ENCODE data around the gene CNDP1.
"Not testable (repeated sequence)": the region's sequence is repeated elsewhere in the genome, so short reads cannot be mapped to it uniquely, and the experiment has no call there.

The CNDP1 gene

DNA sequence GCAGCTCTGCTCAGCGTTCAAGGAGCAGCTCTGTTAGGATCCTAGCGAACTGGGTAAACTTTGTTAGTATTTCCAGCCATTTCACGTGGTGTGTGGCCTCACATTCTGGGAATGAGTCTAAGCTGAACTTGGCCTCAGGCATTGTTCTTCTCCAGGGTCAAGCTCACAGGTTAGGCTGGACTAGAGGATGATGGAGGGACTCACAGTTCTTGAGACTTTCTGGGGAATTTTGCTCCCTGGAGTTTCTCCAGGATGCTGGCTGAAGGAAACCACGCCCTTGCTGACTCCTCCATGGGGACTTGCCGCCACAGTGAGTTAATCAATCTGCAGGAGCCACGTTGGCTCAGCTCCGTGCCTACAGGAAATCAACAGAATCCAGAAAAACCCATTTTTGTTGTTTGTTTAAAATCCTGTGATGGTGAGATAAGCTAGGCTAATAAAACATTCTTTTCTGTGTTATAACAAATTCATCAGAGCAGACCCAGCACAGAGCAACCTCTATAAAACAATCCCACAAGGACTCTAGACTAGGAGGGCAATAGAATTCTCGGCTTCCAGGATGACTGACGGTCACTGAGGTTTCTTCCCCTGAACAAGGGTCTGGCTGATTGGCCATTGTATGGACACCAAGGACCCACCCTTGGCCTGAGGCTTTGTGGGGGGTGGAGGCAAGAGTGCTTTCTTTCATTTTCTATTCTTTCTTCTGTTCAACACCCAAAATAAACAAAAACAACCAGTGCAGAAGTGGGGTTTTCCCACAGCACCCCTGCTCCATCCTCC is 12.6 kb downstream of the CNDP1 start:
- DNase-seq = no peak

DNA sequence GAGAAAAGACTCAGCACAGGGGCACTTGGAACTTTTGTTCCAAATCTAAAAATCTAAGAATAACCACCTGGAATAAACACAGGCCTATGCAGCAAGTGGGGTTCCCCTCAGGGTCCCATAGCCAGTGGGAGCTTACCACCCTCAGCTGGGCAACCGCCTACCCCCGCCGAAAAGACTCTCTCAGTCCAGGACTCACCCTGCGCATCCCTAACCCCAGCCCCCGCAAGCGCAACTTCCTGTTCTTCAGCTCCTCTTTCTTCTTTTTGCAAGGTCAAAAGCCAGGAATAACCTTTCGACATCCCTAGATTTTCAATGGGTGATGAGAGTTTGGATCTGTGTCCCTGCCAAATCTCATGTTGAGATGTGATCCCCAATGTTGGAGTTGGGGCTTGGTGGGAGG is 13.6 kb downstream of the CNDP1 start:
- no peak for DNase-seq

DNA sequence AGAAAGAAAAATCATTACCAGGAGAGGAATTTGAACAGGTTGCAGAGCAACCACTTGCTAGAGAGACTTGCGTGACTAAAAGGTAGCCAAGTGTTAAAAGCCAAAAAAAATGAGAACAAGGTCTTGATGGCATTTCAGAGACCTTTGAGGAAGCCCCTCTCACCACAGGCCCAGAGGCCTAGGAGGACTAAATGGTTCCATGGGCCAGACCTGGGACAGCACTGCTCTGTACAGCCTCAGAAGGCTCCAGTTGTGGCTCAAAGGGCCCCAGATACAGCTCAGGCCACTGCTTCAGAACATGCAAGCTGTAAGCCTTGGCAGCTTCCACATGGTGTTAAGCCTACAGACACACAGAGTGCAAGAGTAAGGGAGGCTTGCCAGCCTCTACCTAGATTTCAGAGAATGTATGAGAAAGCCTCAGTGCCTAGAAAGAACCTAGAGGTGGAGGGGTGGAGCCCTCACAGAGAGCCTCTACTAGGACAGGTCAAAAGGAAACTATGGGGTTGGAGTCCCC is 15.3 kb downstream of the CNDP1 start:
- no peak for DNase-seq

DNA sequence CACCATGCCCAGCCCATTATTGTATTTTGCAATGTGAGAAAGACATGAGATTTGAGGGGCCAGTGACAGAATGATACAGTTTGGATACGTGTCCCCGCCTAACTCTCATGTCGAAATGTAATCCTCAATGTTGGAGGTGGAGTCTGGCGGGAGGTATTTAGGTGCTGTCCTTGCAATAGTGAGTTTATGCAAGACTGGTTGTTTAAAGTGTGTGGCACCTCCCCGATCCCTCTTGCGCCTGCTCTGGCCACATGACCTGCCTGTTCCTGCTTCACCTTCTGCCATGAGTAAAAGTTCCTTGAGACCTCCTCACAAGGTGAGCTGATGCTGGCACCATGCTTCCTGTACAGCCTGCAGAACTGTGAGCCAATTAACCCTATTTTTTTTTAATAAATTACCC is 16.6 kb downstream of the CNDP1 start:
- DNase-seq = no peak

DNA sequence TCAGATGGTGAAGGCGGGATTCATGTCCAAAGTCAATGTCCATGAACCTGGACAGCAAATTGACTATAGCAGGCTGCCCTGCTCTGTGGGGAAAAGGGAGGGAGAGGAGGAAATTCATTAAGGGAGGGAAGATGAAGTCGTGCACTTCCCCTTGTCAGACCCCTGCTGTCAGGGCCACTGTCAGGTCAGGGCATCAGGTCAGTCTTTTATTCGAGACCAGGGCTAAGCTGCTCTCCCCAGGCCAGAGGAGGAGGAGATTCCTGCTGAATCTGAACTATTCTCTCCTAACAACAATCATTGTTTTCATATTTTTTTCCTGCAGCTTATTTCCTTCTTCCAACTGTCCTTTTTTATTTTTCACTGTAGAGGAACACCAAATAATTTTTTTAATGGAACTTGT is 17.2 kb downstream of the CNDP1 start:
- no peak for DNase-seq

DNA sequence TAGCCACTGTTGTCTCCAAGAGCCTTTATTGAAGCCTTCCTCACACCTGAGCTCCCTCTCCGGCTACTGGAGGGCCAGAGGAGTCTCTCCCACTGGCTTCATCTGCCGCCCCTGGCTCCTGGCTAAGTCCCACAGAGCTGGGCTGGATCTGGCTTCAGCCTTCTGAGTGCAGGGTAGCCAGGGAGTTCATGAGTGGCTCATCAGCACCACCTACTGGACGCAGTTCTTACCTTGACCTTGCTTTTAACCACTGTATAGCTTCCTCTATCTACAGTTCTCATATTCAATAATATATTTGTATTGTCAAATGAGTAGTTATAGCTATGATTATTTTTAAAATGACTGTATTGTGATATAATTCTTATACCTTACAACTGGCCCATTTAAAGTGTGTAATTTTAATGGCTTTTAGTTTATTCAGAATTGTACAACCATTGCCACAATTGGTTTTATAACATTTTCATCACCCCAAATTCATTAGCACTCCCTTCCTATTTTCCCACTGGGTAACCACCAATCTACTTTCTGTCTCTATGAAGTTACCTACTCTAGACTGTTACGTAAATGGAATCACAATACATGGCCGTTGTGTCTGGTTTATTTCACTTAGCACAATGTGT is 17.7 kb downstream of the CNDP1 start:
- peak; percentile 47 for DNase-seq

DNA sequence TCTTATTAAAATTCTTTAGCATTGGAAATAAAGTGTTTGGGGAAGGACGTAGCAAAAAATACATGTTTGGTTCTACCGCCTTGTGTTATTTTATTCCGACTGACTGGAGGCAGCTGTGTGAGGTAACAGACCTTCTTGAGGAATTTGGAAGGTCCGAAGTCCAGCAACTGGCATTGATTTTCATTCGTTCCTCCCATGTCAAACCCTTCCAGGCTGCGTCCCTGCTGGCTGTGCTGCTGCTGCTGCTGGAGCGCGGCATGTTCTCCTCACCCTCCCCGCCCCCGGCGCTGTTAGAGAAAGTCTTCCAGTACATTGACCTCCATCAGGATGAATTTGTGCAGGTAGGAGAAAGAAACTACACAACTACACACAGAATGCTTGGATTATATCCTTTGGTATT is 21.8 kb downstream of the CNDP1 start:
- DNase-seq = no peak

DNA sequence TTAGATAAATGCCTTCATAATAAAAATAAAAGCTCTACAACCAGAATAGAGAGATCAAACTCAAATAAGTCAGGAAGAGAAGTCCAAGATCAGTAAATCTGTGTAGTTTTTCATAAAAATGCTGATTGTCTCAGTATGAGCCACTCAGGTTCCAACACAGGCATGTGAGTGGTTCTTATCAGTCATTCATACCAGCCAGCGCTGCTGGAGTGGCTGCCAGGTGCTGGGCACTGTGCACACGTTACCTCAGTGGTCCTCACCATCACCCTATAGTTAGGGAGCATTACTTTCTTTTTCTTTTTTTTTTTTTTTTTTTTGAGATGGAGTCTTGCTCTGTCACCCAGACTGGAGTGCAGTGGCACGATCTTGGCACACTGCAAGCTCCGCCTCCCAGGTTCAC is 23.8 kb downstream of the CNDP1 start:
- no peak for DNase-seq

DNA sequence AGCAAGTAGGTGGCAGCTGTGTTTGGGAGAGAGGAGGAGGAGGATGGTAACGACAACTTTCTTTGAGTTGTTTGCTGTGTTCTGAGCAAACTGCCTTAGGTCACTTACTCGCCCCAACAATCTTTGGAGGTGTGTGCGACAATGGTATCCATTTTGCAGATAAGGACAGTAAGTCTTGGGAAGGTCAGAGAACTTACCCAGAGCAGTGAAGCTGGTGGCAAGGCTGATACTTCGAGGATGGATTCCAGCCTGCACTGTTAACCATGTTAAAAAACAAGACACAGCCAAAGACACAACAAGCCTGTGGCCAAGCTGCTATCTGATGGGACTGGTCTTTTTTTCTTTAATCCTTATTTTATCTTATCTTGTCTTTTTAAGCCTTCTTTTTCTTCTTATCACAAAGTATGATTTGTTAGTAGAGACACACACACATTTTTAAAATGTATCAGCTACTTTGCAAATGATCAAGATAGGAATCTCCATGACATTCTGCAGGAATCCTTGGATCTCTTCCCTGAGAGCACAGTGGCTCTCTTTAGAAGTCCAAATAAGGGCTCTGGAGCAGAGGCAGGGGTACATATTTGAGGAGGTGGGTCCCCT is 27.9 kb downstream of the CNDP1 start:
- DNase-seq = no peak

DNA sequence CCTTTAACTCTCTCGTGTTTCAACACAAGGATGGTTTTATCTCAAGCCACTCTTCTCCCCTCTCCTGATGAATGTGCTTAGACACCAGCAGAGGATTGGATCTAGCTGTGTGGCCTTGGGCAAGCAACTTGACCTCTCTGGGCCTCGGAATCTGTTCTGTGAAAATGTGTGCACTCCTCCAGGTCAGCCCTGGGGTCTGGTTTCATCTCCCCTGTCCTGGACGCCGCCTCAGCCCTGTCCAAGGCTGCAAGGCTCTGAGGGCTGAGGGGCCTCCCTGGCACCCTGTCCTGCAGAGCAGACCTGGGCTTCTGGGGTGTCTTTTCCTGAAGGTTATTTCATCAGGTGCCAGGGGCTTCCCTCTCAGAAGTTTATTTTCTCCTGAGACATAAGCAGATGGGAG is 28.5 kb downstream of the CNDP1 start:
- DNase-seq = no peak

DNA sequence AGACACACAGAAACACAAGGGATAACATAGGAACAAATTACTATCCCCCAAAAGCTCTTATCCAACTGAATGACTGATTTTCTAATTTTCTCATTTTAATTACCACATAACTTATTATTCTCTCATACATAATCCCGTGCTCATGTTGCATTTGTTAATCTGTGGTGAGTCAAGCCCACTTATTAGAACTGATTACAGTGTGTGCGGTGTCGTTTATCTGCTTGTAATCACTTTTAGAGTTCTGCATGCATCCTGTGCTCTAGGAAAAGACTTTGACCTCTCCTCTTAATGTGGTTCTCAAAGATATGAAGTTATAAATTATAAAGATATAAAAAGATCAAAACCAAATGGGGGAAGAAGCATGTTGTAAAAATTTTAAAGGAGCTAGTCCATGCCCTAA is 29.7 kb downstream of the CNDP1 start:
- no peak for DNase-seq

DNA sequence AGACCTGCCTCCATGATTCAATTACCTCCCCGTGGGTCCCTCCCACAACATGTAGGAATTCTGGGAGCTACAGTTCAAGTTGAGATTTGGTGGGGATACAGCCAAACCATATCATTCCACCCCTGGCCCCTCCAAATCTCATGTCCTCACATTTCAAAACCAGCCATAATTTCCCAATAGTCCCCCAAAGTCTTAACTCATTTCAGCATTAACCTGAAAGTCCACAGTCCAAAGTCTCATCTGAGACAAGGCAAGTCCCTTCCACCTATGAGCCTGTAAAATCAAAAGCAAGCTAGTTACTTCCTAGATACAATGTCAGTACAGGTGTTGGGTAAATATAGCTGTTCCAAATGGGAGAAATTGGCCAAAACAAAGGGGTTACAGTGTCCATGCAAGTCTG is 30.9 kb downstream of the CNDP1 start:
- not testable (repeated sequence) for DNase-seq

DNA sequence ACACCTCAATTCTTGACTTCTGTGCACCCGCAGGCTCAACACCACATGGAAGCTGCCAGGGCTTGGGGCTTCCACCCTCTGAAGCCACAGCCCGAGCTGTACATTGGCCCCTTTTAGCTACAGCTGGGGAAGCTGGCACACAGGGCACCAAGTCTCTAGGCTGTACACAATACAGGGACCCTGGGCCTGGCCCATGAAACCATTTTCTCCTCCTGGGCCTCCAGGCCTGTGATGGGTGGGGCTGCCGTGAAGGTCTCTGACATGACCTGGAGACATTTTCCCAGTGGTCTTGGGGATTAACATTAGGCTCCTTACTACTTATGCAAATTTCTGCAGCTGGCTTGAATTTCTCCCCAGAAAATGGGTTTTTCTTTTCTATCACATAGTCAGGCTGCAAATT is 31.7 kb downstream of the CNDP1 start:
- not testable (repeated sequence) for DNase-seq

DNA sequence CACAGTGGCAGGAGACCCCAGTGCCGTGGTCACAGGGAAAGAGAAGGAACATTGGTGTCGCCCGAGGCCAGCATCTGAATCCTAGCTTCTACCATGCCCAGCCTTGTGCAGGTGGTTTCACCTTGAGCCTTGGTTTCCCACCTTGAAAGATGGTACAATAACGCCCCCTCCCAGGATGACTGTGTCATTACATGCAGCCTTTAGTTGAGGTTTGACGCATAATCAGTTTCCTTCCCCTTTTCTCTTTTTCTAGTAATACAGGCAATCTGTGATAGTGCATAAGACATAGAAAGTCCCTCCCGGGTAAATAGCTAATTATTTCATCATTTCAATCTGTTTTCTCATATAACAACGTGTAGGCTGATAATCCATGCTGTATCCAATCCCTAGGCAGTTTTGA is 33.5 kb downstream of the CNDP1 start:
- DNase-seq = no peak

DNA sequence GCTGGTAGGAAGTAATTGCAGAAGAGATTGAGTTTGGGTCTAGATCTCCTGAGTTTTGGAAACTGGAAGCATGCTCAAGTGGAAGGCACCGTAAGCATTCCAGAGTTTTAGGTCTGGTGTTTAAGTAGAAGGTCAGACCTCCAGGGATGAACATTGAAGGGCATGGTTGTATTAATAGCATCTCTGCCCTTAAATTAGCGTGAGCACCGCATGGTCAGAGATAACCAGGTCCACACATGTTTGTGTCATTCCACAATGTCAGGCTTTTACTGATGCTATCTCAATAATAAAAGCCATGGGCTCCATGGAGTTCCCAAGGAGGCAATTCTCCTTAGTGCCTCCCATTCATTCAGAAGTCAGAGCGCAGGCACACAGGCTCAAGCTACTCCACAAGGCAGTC is 35.1 kb downstream of the CNDP1 start:
- no peak for DNase-seq

DNA sequence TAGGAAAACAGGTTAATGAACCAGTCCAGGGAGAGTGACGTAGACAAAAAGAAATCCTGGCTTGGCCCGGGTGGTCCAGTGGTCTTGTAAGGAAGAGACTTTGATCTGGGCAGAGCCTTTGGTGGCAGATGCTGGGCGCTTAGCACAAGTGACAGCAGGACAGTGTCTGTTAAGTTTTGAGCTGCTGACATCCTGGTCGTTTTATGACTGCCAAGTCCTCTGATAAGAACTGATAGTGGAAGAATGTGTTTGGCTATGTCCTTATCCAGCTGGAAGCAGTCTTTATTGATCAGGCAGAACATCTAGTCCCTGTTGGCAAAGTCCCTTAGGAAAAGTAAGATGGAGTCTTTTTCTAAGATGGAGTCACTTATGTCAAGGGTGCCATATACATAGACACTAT is 36.0 kb downstream of the CNDP1 start:
- no peak for DNase-seq

DNA sequence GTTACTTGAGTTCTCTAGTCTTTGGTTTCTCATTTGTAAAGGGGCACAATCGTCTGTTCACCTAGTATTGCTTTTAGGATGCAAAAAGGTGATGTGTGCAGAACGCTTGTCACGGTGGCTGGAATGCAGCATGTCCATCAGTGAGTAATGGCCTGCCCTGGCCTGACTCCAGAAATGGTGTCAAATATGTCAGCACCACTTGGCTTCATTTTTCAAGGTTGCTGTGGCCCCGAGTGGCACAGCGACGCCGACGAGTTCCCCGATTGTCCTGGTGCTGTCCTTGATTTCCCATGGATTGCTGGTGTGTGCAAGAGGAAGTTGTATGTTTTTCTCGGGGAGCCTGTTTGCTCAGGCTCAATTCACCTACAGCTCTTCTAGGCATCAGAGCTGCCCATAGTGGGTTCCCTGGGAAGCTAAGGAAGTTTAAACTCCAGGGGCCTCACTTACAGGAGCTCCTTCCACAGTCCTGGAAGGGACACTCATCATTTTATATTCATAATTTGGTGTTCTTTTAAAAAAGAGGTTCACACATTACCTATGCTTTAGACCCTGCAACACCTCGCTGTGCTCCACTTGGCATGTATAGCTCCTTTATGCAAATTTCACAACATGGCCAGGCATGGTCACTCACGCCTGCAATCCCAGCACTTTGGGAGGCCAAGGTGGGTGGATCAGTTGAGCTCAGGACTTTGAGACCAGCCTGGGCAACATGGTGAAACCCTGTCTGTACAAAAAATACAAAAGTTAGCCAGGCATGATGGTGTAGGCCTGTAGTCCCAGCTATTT is 37.8 kb downstream of the CNDP1 start:
- no peak for DNase-seq

DNA sequence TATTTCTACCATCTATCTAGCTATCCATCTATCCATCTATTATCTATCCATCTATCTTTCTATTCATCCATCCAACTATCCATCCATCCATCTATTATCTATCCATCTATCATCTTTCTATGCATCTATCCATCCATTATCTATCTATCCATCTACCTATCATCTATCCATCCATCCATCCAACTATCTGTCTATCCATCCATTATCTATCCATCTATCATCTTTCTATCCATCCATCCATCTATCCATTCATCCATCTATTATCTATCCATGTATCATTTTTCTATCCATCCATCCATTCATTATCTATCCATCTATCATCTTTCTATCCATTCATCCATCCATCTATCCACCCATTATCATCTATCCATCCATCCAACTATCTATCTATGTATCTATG is 38.8 kb downstream of the CNDP1 start:
- DNase-seq = no peak

DNA sequence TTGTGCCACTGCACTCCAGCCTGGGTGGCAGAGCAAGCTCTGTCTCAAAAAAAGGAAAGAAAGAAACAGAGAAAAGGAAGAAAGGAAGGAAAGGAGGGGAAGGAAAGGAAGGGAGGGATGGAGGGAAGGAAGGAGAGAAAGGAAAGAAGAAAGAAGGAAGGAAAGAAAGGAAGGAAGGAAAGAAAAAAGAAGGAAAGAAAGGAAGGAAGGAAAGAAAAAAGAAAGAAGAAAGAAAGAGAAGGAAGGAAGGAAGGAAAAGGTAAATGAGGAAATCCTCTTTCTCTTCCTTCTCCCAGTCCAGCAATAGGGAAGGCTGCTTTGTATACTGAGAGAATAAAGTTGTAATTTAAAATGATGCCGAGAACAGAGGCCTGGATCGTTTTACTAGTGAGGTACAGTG is 40.6 kb downstream of the CNDP1 start:
- no peak for DNase-seq

DNA sequence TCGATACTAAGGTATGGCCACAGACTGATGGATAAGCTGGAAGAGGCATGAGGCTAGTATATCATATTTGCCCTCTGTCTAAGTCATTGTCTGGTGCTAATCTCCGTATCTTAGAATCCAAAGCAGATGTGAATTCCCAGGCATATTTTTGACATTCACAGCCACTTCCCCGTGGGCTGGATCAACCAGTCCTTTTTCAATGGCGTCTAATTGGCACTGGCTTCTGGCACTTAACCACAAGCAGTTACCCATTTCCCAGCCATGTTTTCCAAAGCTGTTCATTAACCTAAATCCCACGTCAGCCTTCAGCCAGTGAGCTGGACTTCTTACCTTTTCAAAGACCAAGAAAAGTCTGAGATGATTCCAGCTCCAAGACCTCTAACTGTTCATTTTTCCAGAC is 42.7 kb downstream of the CNDP1 start:
- no peak for DNase-seq

DNA sequence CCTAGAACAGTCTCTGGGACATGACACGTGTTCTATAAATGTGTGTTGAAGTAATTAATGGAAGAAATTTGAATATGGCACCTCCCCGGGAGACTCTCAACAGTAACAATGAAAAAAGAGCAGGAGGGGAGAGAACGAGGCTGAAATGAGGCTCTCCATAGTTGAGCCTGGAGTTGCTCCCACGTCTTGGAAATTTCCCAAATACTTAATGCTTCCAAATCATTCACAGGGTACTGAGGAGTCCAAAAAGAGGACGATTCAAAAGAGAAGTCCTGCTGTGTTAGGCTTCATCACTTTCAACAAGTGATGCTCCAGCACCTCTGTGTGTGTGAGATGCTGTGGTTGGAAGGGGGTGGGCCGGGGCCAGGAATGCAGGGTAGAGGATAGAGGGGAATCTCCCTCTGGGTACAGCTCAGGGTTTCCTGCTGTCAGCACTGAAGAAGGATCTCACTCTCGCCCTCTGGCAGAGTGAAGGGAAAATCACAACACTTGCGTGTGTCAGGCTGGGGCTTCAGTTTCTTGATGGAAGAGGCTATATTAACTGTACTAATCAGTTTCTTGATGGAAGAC is 45.3 kb downstream of the CNDP1 start:
- no peak for DNase-seq

DNA sequence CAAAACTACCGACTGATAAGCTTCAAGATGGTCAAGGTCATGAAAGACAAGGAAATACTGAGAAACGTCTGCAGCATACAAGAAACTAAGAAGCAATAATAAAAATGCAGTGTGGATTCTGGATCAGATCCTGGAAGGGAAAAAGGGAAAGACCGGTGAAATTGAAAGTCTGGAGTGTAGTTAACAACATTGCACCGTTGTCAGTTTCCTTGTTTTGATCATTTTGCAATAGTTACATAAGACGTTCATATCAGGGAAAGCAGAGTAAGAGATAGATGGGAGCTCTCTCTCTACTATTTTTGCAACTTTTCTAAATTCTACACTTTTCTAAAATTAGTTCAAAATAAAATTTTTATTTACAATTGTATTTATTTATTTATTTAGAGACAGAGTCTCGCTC is 48.3 kb downstream of the CNDP1 start:
- no peak for DNase-seq

DNA sequence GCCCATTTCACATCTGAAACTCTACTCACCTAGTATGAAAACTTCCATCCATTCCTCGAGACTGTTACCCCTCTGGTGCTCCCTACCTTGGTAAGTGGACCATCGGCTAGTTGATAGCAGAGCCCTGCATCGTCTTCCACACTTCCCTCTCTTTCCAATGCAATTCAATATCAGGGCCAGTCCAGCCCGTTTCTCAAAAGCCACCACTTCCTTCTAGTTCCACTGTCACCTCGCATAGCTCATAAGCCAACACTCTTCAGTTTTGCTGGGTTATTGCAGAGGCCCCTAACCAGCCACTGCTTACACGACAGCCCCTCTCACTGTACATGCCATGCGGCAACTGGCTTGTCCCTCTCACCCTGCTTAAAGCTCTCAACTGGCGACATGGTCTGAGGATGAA is 53.1 kb downstream of the CNDP1 start:
- no peak for DNase-seq

All from DMS 273 treated with DMSO at 0.1 percent for 48 hours (cell line).